B cell (primary cell): ENCODE results near the gene NCOA3.
"Not testable (repeated sequence)": the region's sequence is repeated elsewhere in the genome, so short reads cannot be mapped to it uniquely, and the experiment has no call there.

Source experiments
- EZH2 ChIP-seq: IDR thresholded peaks from 2 replicates; pipeline ENCODE4 v1.6.1; 2012; ENCODE audit warnings: borderline replicate concordance, low read depth, mild to moderate bottlenecking, moderate library complexity, low read length; ENCODE audit not compliant: insufficient read depth, poor library complexity, severe bottlenecking
- TF ChIP-seq, protein P1 (sequence below): fragments of 200-600 bp; IDR thresholded peaks from one replicate; pipeline ENCODE4 v1.8.0; 2022; ENCODE audit warnings: antibody characterized with exemption, mild to moderate bottlenecking

- TF ChIP-seq, protein P1, sequence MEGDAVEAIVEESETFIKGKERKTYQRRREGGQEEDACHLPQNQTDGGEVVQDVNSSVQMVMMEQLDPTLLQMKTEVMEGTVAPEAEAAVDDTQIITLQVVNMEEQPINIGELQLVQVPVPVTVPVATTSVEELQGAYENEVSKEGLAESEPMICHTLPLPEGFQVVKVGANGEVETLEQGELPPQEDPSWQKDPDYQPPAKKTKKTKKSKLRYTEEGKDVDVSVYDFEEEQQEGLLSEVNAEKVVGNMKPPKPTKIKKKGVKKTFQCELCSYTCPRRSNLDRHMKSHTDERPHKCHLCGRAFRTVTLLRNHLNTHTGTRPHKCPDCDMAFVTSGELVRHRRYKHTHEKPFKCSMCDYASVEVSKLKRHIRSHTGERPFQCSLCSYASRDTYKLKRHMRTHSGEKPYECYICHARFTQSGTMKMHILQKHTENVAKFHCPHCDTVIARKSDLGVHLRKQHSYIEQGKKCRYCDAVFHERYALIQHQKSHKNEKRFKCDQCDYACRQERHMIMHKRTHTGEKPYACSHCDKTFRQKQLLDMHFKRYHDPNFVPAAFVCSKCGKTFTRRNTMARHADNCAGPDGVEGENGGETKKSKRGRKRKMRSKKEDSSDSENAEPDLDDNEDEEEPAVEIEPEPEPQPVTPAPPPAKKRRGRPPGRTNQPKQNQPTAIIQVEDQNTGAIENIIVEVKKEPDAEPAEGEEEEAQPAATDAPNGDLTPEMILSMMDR = not testable (repeated sequence)
- not testable (repeated sequence) for TF ChIP-seq EZH2
Observed at GRCh38 chr20:47494606-47495005, 7.1 kb upstream of the NCOA3 start.
